ENCODE measurements around the gene TXNDC5. TPM values are rescaled to one million over a fixed set of nuclear protein-coding genes. Genes with fewer than 3 reads are reported as not detected.

Gene TXNDC5
- total and polyA plus RNA-seq, 2 of the 13 experiments (the other 11 are each of a cell fraction or from before 2014, with no cell fraction given), result 287 to 578 TPM

DNA sequence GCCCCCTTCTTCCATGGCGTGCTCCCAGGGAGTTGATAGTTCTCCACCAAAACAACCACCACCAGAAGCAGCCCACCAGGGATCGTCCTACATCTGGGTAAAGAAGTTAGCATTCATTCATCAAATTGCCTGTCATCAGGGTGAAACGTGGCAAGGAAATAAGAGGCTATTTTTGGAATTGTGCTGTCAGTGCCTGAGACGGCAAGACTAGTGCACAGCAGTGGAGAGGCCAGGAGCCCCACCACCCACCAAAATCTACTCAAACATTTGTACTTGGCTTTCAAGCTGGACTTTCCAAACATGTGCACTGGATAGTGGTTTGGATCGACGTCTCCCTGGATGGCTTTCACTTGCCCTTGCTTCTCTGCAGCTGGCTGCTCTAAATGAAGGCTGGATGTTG, 44.8 kb downstream of the TXNDC5 start (continued):
- TF ChIP-seq, protein P1, sequence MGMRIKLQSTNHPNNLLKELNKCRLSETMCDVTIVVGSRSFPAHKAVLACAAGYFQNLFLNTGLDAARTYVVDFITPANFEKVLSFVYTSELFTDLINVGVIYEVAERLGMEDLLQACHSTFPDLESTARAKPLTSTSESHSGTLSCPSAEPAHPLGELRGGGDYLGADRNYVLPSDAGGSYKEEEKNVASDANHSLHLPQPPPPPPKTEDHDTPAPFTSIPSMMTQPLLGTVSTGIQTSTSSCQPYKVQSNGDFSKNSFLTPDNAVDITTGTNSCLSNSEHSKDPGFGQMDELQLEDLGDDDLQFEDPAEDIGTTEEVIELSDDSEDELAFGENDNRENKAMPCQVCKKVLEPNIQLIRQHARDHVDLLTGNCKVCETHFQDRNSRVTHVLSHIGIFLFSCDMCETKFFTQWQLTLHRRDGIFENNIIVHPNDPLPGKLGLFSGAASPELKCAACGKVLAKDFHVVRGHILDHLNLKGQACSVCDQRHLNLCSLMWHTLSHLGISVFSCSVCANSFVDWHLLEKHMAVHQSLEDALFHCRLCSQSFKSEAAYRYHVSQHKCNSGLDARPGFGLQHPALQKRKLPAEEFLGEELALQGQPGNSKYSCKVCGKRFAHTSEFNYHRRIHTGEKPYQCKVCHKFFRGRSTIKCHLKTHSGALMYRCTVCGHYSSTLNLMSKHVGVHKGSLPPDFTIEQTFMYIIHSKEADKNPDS (CRISPR knock-in tag; IDR thresholded peaks at IDR 0.05), result no peak
- no peak for TF ChIP-seq ZNF441 (CRISPR knock-in tag; IDR thresholded peaks at IDR 0.05; ENCODE audit: borderline replicate concordance)

DNA sequence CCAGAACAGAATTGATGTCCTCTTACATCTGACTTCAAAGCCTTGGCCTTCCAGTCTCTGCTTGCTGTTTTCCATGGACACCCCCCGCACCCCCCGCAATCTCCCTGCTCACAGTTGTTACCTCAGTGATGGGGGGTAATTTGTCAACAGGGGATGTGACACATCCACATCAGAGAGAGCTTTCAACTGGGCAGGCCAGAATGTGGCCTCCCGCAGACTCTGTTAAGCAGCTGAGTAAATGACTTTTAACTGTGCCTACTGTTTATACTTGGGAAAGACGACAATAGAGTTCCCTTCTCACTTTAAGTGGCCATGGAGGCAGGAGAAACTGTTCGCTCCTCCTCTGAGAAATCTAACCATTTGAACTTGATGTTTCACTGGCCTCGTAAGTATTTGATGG, 51.0 kb downstream of the TXNDC5 start:
- 28% methylated on average over 6 of the region's 6 CpGs for WGBS (ENCODE audit: low lambda C conversion rate)
- no peak overlapping the region for H2AFZ ChIP-seq (ENCODE audit: low read length)
- H3K4me2 ChIP-seq (ENCODE audit: low read depth, low read length), result no peak overlapping the region
- no peak overlapping the region for H3K9ac ChIP-seq (ENCODE audit: insufficient read depth, low read depth, low read length)
- H3K27ac ChIP-seq (ENCODE audit: extremely low read length, insufficient read depth, low read length), result no peak overlapping the region
- ChIA-PET POLR2A (no interaction called here), CTCF (ENCODE audit: low intra/inter-chr PET ratio, low total read pairs) (no interaction called here)
- ATAC-seq, result no peak
- peaks cover 18% of the 10 kb centered on the region for H3K4me1 ChIP-seq (ENCODE audit: insufficient read depth, low read length)
- intact Hi-C loops (cut with micrococcal nuclease; ENCODE audit: unreplicated experiment) (no loop called here), in situ Hi-C loops (cut with HindIII; ENCODE audit: extremely low pct_ligation_motif_present, low pct_unique_long_range_greater_than_20kb) (no loop called here)
- no peak overlapping the region for H3K4me3 ChIP-seq (replicated peaks in 1 of 3; ENCODE audit: insufficient read depth in 1 of 3, low read depth in 2 of 3, low read length in 3 of 3)
- BruUV-seq (replicated peaks), result no TSS peak
- no peak for FAIRE-seq
- no peaks in the 10 kb centered on the region for H3K79me2 ChIP-seq (ENCODE audit: insufficient read depth, low read length)
- DNase-seq (ENCODE audit: low spot score), result no peak
- H3K36me3 ChIP-seq (replicated peaks in 1 of 2; ENCODE audit: control insufficient read depth in 1 of 2, insufficient read depth in 2 of 2, low read length in 2 of 2), result no peaks in the 10 kb centered on the region
- peaks cover 0 to 29% of the 10 kb centered on the region in 2 experiments; a peak in 2 of 5 replicates for H3K27me3 ChIP-seq (ENCODE audit: control insufficient read depth in 1 of 2, insufficient read depth in 2 of 2, low read length in 2 of 2)
- no peaks in the 10 kb centered on the region for H4K20me1 ChIP-seq (ENCODE audit: insufficient read depth, low read length)
- H3K9me3 ChIP-seq (ENCODE audit: low read length), result no peaks in the 10 kb centered on the region
- TF ChIP-seq, protein P2, sequence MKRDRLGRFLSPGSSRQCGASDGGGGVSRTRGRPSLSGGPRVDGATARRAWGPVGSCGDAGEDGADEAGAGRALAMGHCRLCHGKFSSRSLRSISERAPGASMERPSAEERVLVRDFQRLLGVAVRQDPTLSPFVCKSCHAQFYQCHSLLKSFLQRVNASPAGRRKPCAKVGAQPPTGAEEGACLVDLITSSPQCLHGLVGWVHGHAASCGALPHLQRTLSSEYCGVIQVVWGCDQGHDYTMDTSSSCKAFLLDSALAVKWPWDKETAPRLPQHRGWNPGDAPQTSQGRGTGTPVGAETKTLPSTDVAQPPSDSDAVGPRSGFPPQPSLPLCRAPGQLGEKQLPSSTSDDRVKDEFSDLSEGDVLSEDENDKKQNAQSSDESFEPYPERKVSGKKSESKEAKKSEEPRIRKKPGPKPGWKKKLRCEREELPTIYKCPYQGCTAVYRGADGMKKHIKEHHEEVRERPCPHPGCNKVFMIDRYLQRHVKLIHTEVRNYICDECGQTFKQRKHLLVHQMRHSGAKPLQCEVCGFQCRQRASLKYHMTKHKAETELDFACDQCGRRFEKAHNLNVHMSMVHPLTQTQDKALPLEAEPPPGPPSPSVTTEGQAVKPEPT (CRISPR knock-in tag; IDR thresholded peaks at IDR 0.05; ENCODE audit: low read depth), result no peak
- TF ChIP-seq, protein P3, sequence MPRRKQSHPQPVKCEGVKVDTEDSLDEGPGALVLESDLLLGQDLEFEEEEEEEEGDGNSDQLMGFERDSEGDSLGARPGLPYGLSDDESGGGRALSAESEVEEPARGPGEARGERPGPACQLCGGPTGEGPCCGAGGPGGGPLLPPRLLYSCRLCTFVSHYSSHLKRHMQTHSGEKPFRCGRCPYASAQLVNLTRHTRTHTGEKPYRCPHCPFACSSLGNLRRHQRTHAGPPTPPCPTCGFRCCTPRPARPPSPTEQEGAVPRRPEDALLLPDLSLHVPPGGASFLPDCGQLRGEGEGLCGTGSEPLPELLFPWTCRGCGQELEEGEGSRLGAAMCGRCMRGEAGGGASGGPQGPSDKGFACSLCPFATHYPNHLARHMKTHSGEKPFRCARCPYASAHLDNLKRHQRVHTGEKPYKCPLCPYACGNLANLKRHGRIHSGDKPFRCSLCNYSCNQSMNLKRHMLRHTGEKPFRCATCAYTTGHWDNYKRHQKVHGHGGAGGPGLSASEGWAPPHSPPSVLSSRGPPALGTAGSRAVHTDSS (CRISPR knock-in tag; conservative IDR thresholded peaks at IDR 0.05), result no peak
- TF ChIP-seq ZSCAN25 (CRISPR knock-in tag; IDR thresholded peaks at IDR 0.05), result no peak
- no peak for TF ChIP-seq ISL2 (CRISPR knock-in tag; IDR thresholded peaks at IDR 0.05)
- TF ChIP-seq, protein P4, sequence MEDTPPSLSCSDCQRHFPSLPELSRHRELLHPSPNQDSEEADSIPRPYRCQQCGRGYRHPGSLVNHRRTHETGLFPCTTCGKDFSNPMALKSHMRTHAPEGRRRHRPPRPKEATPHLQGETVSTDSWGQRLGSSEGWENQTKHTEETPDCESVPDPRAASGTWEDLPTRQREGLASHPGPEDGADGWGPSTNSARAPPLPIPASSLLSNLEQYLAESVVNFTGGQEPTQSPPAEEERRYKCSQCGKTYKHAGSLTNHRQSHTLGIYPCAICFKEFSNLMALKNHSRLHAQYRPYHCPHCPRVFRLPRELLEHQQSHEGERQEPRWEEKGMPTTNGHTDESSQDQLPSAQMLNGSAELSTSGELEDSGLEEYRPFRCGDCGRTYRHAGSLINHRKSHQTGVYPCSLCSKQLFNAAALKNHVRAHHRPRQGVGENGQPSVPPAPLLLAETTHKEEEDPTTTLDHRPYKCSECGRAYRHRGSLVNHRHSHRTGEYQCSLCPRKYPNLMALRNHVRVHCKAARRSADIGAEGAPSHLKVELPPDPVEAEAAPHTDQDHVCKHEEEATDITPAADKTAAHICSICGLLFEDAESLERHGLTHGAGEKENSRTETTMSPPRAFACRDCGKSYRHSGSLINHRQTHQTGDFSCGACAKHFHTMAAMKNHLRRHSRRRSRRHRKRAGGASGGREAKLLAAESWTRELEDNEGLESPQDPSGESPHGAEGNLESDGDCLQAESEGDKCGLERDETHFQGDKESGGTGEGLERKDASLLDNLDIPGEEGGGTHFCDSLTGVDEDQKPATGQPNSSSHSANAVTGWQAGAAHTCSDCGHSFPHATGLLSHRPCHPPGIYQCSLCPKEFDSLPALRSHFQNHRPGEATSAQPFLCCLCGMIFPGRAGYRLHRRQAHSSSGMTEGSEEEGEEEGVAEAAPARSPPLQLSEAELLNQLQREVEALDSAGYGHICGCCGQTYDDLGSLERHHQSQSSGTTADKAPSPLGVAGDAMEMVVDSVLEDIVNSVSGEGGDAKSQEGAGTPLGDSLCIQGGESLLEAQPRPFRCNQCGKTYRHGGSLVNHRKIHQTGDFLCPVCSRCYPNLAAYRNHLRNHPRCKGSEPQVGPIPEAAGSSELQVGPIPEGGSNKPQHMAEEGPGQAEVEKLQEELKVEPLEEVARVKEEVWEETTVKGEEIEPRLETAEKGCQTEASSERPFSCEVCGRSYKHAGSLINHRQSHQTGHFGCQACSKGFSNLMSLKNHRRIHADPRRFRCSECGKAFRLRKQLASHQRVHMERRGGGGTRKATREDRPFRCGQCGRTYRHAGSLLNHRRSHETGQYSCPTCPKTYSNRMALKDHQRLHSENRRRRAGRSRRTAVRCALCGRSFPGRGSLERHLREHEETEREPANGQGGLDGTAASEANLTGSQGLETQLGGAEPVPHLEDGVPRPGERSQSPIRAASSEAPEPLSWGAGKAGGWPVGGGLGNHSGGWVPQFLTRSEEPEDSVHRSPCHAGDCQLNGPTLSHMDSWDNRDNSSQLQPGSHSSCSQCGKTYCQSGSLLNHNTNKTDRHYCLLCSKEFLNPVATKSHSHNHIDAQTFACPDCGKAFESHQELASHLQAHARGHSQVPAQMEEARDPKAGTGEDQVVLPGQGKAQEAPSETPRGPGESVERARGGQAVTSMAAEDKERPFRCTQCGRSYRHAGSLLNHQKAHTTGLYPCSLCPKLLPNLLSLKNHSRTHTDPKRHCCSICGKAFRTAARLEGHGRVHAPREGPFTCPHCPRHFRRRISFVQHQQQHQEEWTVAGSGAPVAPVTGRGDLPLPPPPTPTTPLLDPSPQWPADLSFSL (CRISPR knock-in tag; IDR thresholded peaks at IDR 0.05), result no peak
- no peak for TF ChIP-seq ZNF136 (CRISPR knock-in tag; IDR thresholded peaks at IDR 0.05; ENCODE audit: low read depth)
- TF ChIP-seq, protein P5, sequence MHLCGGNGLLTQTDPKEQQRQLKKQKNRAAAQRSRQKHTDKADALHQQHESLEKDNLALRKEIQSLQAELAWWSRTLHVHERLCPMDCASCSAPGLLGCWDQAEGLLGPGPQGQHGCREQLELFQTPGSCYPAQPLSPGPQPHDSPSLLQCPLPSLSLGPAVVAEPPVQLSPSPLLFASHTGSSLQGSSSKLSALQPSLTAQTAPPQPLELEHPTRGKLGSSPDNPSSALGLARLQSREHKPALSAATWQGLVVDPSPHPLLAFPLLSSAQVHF (CRISPR knock-in tag; IDR thresholded peaks at IDR 0.05), result no peak
- no peak for TF ChIP-seq GTF2F1 (IDR thresholded peaks at IDR 0.05; ENCODE audit: low read length)

Data from HepG2 (cell line).